H1 (cell line): ENCODE measurements around the gene MPPED1. TPM values are rescaled to one million over a fixed set of nuclear protein-coding genes. Genes with fewer than 3 reads are reported as not detected.

Experiments
- polyA plus RNA-seq, 7 experiments: library from polyadenylated mRNA; depleted of rRNA in 3 of 7; stranded (reverse) in 5 of 7; unstranded in 2 of 7; fragments of >200 nt in 5 of 7; fragments of 200-250 nt in 2 of 7; gene quantifications; 1 replicate in 5 of 7; 2 replicates in 1 of 7; 4 replicates in 1 of 7; pipeline versions ENCODE4 v1.2.1 to v1.2.3, GENCODE V29; 2011 to 2013; ENCODE audit warnings: missing spikeins in 2 of 7, mixed read lengths in 2 of 7
- total RNA-seq: library from RNA; stranded (reverse); fragmentation: NEBNext Ultra II Directional; extraction: Animal tissue kit (Norgen Biotek cat#: 25700); gene quantifications from 2 replicates; pipeline ENCODE4 v1.2.1, GENCODE V29; 2021
- TF ChIP-seq, protein P1 (sequence below): fragments of 300-600 bp; sonication (generic); IDR thresholded peaks from 2 replicates; pipeline ENCODE4 v1.7.1; 2012; ENCODE audit warnings: low read length, moderate library complexity, mild to moderate bottlenecking, inconsistent platforms; ENCODE audit not compliant: insufficient replicate concordance

Gene MPPED1
- total and polyA plus RNA-seq, 2 of the 8 experiments (the other 6 are each of a cell fraction or from before 2014, with no cell fraction given) = 0.29 to 0.37 TPM

GRCh38 chr22:43449831-43450225, 38.0 kb downstream of the MPPED1 start (continued):
- TF ChIP-seq, protein P1, sequence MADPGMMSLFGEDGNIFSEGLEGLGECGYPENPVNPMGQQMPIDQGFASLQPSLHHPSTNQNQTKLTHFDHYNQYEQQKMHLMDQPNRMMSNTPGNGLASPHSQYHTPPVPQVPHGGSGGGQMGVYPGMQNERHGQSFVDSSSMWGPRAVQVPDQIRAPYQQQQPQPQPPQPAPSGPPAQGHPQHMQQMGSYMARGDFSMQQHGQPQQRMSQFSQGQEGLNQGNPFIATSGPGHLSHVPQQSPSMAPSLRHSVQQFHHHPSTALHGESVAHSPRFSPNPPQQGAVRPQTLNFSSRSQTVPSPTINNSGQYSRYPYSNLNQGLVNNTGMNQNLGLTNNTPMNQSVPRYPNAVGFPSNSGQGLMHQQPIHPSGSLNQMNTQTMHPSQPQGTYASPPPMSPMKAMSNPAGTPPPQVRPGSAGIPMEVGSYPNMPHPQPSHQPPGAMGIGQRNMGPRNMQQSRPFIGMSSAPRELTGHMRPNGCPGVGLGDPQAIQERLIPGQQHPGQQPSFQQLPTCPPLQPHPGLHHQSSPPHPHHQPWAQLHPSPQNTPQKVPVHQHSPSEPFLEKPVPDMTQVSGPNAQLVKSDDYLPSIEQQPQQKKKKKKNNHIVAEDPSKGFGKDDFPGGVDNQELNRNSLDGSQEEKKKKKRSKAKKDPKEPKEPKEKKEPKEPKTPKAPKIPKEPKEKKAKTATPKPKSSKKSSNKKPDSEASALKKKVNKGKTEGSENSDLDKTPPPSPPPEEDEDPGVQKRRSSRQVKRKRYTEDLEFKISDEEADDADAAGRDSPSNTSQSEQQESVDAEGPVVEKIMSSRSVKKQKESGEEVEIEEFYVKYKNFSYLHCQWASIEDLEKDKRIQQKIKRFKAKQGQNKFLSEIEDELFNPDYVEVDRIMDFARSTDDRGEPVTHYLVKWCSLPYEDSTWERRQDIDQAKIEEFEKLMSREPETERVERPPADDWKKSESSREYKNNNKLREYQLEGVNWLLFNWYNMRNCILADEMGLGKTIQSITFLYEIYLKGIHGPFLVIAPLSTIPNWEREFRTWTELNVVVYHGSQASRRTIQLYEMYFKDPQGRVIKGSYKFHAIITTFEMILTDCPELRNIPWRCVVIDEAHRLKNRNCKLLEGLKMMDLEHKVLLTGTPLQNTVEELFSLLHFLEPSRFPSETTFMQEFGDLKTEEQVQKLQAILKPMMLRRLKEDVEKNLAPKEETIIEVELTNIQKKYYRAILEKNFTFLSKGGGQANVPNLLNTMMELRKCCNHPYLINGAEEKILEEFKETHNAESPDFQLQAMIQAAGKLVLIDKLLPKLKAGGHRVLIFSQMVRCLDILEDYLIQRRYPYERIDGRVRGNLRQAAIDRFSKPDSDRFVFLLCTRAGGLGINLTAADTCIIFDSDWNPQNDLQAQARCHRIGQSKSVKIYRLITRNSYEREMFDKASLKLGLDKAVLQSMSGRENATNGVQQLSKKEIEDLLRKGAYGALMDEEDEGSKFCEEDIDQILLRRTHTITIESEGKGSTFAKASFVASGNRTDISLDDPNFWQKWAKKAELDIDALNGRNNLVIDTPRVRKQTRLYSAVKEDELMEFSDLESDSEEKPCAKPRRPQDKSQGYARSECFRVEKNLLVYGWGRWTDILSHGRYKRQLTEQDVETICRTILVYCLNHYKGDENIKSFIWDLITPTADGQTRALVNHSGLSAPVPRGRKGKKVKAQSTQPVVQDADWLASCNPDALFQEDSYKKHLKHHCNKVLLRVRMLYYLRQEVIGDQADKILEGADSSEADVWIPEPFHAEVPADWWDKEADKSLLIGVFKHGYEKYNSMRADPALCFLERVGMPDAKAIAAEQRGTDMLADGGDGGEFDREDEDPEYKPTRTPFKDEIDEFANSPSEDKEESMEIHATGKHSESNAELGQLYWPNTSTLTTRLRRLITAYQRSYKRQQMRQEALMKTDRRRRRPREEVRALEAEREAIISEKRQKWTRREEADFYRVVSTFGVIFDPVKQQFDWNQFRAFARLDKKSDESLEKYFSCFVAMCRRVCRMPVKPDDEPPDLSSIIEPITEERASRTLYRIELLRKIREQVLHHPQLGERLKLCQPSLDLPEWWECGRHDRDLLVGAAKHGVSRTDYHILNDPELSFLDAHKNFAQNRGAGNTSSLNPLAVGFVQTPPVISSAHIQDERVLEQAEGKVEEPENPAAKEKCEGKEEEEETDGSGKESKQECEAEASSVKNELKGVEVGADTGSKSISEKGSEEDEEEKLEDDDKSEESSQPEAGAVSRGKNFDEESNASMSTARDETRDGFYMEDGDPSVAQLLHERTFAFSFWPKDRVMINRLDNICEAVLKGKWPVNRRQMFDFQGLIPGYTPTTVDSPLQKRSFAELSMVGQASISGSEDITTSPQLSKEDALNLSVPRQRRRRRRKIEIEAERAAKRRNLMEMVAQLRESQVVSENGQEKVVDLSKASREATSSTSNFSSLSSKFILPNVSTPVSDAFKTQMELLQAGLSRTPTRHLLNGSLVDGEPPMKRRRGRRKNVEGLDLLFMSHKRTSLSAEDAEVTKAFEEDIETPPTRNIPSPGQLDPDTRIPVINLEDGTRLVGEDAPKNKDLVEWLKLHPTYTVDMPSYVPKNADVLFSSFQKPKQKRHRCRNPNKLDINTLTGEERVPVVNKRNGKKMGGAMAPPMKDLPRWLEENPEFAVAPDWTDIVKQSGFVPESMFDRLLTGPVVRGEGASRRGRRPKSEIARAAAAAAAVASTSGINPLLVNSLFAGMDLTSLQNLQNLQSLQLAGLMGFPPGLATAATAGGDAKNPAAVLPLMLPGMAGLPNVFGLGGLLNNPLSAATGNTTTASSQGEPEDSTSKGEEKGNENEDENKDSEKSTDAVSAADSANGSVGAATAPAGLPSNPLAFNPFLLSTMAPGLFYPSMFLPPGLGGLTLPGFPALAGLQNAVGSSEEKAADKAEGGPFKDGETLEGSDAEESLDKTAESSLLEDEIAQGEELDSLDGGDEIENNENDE = no peak
